Epithelial cell of esophagus (primary cell): Measurements from ENCODE around the gene RPTOR.

ENCODE experiments used
- DNase-seq: peaks from one replicate; pipeline ENCODE4 v3.0.0; 2010; ENCODE audit warnings: low read depth
- H3K4me3 ChIP-seq: 2 replicates; pipeline ENCODE4 v1.5.1; 2011; ENCODE audit warnings: mild to moderate bottlenecking, low read length, control low read depth
- CTCF ChIP-seq: IDR thresholded peaks from 2 replicates; pipeline ENCODE4 v1.5.1; 2011; ENCODE audit warnings: low read depth, mild to moderate bottlenecking, low read length, control low read depth, inconsistent platforms; ENCODE audit not compliant: insufficient read depth; ENCODE audit errors: missing control alignments

RPTOR gene

DNA sequence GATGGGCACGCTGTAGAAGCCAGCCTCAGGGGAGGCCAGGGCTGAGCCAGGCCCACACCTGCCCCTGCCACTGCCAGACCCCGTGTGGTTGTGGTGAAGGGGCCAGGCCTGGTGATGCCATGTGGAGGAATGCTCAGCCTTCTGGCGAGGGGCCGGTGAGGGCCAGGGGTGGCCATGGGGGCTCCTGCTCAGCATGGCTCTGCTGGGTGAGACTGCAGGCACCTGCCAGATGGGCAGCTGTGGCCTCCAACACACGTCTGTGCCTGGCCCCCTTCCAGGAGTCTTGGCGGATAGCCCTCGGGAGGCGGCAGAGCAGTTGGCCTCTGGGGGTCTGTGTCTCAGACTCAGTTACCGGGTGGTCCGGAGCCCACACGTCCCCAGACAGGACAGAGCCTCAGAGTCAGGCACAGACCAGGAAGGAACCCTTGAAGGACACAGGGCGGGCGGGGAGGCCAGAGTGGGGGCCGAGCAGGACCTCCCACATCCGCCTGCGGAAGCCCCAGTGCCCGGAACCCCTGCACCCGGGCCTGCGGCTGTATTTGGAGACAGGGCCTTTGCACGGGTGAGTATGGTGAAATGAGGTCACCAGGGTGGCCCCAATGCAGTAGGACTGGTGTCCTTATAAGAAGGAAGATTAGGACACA, 424.5 kb downstream of the RPTOR start:
- no peak for DNase-seq
- no peak overlapping the region for H3K4me3 ChIP-seq
- TF ChIP-seq CTCF, result no peak

GRCh38 chr17:80969674-80970043, 425.0 kb downstream of the RPTOR start:
- no peak for DNase-seq
- no peak for TF ChIP-seq CTCF
- no peak overlapping the region for H3K4me3 ChIP-seq

DNA sequence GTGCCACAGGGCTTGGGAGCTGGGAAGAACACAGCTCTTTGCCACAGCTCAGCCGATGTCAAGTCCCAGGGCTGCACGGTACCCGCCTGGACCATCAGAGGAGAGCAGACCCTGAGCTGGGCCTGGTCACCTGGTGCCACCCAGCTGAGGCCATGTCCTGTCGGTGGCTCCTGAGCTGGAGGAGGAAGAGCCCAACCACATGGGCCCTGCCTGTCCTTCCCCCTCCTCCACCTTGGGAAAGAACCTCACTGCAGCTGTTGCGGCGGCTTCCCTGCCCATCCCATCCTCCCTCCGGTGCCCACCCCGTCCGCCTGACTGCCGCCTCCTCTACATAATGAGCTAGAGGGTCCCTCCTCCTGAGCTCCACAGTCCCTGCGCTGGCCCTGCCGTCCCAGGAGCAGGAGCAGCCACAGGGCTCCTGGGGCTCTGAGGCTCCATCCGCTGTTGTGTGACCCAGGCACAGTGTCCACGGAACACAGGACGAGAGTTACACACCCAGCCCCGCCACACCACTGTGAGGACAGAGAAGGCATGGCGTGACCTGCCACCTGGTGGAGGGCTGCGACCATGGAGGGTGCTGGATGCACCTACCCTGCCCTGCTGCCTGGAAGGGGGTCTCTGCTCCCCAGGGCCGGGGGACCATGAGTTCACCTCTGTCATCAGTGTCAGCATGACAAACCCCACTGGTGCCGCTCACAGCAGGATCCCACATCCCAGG, 425.6 kb downstream of the RPTOR start:
- TF ChIP-seq CTCF, result peak; percentile 51
- peak; percentile 28 for DNase-seq
- H3K4me3 ChIP-seq, result no peak overlapping the region

DNA sequence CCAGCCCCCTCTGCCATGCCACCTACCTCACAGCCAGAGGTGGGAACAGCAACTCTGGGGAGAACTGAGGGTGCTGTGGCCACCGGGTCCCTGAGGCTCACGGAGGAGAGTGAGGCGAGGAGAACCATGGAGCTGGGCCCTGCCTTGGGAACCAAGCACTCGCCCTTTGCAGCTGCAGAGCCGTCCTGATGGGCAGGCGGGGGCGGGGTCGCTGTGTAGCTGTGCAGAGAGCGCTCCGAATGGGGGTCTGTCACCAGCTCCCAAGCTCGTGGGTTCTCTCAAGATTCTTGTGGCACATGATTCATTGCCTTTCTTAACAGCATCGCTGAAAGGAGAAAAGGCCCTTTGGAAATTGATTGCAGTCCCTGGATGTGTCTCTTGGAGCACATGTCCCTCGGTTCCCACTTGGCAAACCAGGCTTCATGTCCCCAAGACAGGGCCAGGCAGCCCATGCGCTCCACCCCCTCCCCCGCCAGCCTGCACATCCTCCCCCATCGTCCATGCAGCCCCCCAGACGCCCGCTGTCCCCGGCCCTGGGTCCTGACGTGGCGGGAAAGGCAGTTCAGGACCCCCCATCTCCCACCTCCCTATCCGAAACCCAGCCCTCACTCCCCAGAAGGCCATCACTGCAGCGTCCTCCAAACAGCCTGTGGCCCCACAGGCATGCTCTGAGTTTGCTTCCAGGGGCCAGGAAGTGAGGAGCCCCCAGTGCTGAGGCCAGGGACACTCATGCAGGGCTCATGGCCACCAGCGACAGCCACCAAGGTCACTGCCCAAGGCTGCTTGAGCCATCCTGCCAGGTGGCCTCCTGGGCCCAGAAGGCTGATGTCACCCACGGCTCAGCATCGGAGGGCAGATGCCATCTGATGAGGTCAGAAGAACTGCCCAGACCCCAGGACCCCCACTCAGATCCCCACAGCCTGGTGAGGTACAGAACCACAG, 426.4 kb downstream of the RPTOR start:
- no peak for TF ChIP-seq CTCF
- H3K4me3 ChIP-seq, result no peak overlapping the region
- DNase-seq, result no peak

GRCh38 chr17:80971704-80972304, 427.2 kb downstream of the RPTOR start:
- DNase-seq, result no peak
- no peak for TF ChIP-seq CTCF
- no peak overlapping the region for H3K4me3 ChIP-seq

DNA sequence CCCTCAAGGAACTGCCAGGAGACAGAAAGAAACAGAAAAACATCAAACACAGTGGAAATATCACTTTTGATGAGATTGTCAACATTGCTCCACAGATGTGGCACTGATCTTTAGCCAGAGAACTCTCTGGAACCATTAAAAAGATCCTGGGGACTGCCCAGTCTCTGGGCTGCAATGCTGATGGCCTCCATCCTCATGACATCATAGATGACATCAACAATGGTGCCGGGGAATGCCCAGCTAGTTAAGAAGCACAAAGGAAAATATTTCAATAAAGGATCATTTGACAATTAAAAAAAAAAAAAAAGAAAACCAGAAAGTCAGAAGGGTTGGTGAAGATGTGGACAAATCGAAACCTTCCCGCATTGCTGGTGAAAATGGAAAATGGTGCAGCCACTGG, 432.1 kb downstream of the RPTOR start:
- TF ChIP-seq CTCF, result no peak
- DNase-seq, result no peak
- no peak overlapping the region for H3K4me3 ChIP-seq
